Breast epithelium (tissue), 4 donors: ENCODE data around the gene WWC1. TPM values are rescaled to one million over a fixed set of nuclear protein-coding genes. Genes with fewer than 3 reads are reported as not detected.

Source experiments
- DNase-seq, 2 donors: peaks; one replicate each; pipeline ENCODE4 v3.0.0-alpha.2; 2019; ENCODE audit warnings: low spot score in 2 of 2
- H3K27ac ChIP-seq, 2 donors: fragments of 200-600 bp; sonication (generic) in 1 of 2; one replicate each; pipeline ENCODE4 v1.5.1; 2016 to 2019; ENCODE audit warnings: mild to moderate bottlenecking in 1 of 2
- H3K27me3 ChIP-seq, 2 donors: fragments of 200-600 bp; sonication (generic) in 1 of 2; one replicate each; pipeline versions ENCODE4 v1.5.1 to v1.6.0; 2017 to 2019; ENCODE audit warnings: control low read depth in 1 of 2, mild to moderate bottlenecking in 1 of 2
- H3K36me3 ChIP-seq: fragments of 200-600 bp; one replicate; pipeline ENCODE4 v1.5.1; 2019
- H3K4me1 ChIP-seq, 2 donors: fragments of 200-600 bp; sonication (generic); one replicate each; pipeline ENCODE4 v1.5.1; 2016 to 2019; ENCODE audit warnings: control low read depth in 1 of 2
- H3K4me3 ChIP-seq, 3 donors: fragments of 200-600 bp; sonication (generic); 1 replicate in 2 of 3; 2 replicates in 1 of 3; pipeline ENCODE4 v1.5.1; 2016 to 2019; ENCODE audit warnings: mild to moderate bottlenecking in 3 of 3, moderate library complexity in 2 of 3
- H3K9me3 ChIP-seq, 2 donors: fragments of 200-600 bp; sonication (generic) in 1 of 2; one replicate each; pipeline ENCODE4 v1.5.1; 2016 to 2019; ENCODE audit warnings: control low read depth in 1 of 2
- CTCF ChIP-seq, 3 donors: fragments of 450-650 bp; IDR thresholded peaks; one replicate each; pipeline ENCODE4 v1.5.1; 2016 to 2017; ENCODE audit warnings: antibody characterized with exemption in 3 of 3, mild to moderate bottlenecking in 3 of 3, moderate library complexity in 3 of 3
- POLR2A ChIP-seq: fragments of 450-650 bp; IDR thresholded peaks from one replicate; pipeline ENCODE4 v1.6.1; 2016; ENCODE audit warnings: antibody characterized with exemption, mild to moderate bottlenecking, moderate library complexity
- POLR2AphosphoS5 ChIP-seq, 3 donors: sonication (generic); formaldehyde crosslinking; IDR thresholded peaks; one replicate each; pipeline ENCODE4 v1.6.1; 2017; ENCODE audit warnings: antibody characterized with exemption in 3 of 3
- intact Hi-C: fragments of 100-400 bp; cut with DNase I; formaldehyde crosslinking; loops from one replicate; pipeline ENCODE4 v1.15.1; 2023; ENCODE audit warnings: low total_unique reads
- total RNA-seq, 3 donors: library from RNA; depleted of rRNA; stranded (reverse); fragments of >200 nt; gene quantifications; one replicate each; pipeline ENCODE4 v1.1.0, GENCODE V29; 2016

The WWC1 gene
- total RNA-seq, 3 donors from 2014 or later = 0.96 to 59.9 (median 59.6) TPM

GRCh38 chr5:168479166-168479565, 187.7 kb downstream of the WWC1 start:
- intact Hi-C loops = no loop called here
- H3K36me3 ChIP-seq = no peaks in the 10 kb centered on the region

GRCh38 chr5:168480601-168481000, 189.2 kb downstream of the WWC1 start:
- intact Hi-C loops = no loop called here
- Histone ChIP-seq H3K4me1 (no peaks in the 10 kb centered on the region), H3K27me3 (no peaks in the 10 kb centered on the region), H3K36me3 (no peaks in the 10 kb centered on the region), H3K4me3 (no peak overlapping the region), H3K9me3 (no peaks in the 10 kb centered on the region), H3K27ac (no peak overlapping the region)
- DNase-seq = no peak
- no peak for TF ChIP-seq POLR2A
- no peak for TF ChIP-seq POLR2AphosphoS5 (IDR thresholded peaks at IDR 0.05)
- no peak for TF ChIP-seq CTCF (IDR thresholded peaks at IDR 0.05)

More at GRCh38 chr5:168479166-168479565, 187.7 kb downstream of the WWC1 start:
- Histone ChIP-seq H3K9me3 (no peaks in the 10 kb centered on the region), H3K4me3 (no peak overlapping the region), H3K27me3 (no peaks in the 10 kb centered on the region), H3K27ac (no peak overlapping the region), H3K4me1 (no peaks in the 10 kb centered on the region)
- DNase-seq = no peak
- TF ChIP-seq POLR2AphosphoS5 (IDR thresholded peaks at IDR 0.05) (no peak), CTCF (IDR thresholded peaks at IDR 0.05) (no peak), POLR2A (no peak)

- intact Hi-C loops = no loop called here
- no peak for DNase-seq
Observed at GRCh38 chr5:168481330-168481788, 189.9 kb downstream of the WWC1 start.

GRCh38 chr5:168482361-168482760, 190.9 kb downstream of the WWC1 start:
- H3K36me3 ChIP-seq = no peaks in the 10 kb centered on the region
- no peaks in the 10 kb centered on the region for H3K4me1 ChIP-seq
- TF ChIP-seq POLR2AphosphoS5 (IDR thresholded peaks at IDR 0.05) (no peak), POLR2A (no peak), CTCF (IDR thresholded peaks at IDR 0.05) (no peak)
- no peak for DNase-seq
- intact Hi-C loops = no loop called here
- no peak overlapping the region for H3K4me3 ChIP-seq
- H3K27me3 ChIP-seq = no peaks in the 10 kb centered on the region
- H3K9me3 ChIP-seq = no peaks in the 10 kb centered on the region
- no peak overlapping the region for H3K27ac ChIP-seq

More at GRCh38 chr5:168481330-168481788, 189.9 kb downstream of the WWC1 start:
- H3K4me1 ChIP-seq = no peaks in the 10 kb centered on the region
- TF ChIP-seq POLR2AphosphoS5 (IDR thresholded peaks at IDR 0.05) (no peak), CTCF (IDR thresholded peaks at IDR 0.05) (no peak), POLR2A (no peak)
- no peak overlapping the region for H3K4me3 ChIP-seq
- H3K9me3 ChIP-seq = no peaks in the 10 kb centered on the region
- no peaks in the 10 kb centered on the region for H3K36me3 ChIP-seq
- no peak overlapping the region for H3K27ac ChIP-seq
- no peaks in the 10 kb centered on the region for H3K27me3 ChIP-seq

GRCh38 chr5:168486136-168486879, 194.9 kb downstream of the WWC1 start, which contains the start of gene RARS1:
RARS1 (plus strand) TSS chr5:168486471; CDS start chr5:168486499, 28 bp downstream.
- Histone ChIP-seq H3K27ac (peak within 1 kb of the TSS; percentile 80), H3K4me3 (peak within 1 kb of the TSS; percentile 82 to 93 (median 92)), H3K27me3 (no peaks in the 10 kb centered on the region), H3K9me3 (no peaks in the 10 kb centered on the region), H3K4me1 (no peaks in the 10 kb centered on the region), H3K36me3 (no peaks in the 10 kb centered on the region)
- intact Hi-C loops = no loop called here
- peak; percentile 83 to 91 for DNase-seq
- peak; percentile 87 to 98 (median 97) for TF ChIP-seq CTCF (IDR thresholded peaks at IDR 0.05)
- TF ChIP-seq POLR2AphosphoS5 (IDR thresholded peaks at IDR 0.05) = peak; percentile 84 to 93 (median 92)
- peak; percentile 78 for TF ChIP-seq POLR2A
